Heart left ventricle (tissue), 13 donors: ENCODE measurements around the gene MYO10.

Source experiments
- POLR2A ChIP-seq, 2 donors: fragments of 450-650 bp; IDR thresholded peaks; one replicate each; pipeline ENCODE4 v1.6.1; 2017; ENCODE audit warnings: antibody characterized with exemption in 2 of 2, mild to moderate bottlenecking in 2 of 2, moderate library complexity in 2 of 2
- TF ChIP-seq, protein P1 (sequence below), 12 donors: fragments of 200-600 bp; sonication (generic) in 4 of 12; IDR thresholded peaks; one replicate each; pipeline versions ENCODE4 v1.5.0 to v1.8.0; 2018 to 2022; ENCODE audit warnings: antibody characterized with exemption in 12 of 12, mild to moderate bottlenecking in 5 of 12
- donor health status: ischemic (EF 13 %, LVEDD 7.1; RV severe dilation, severe dysfunction).
- donor health status: DM: no; HTN: yes; CAD: no.
- donor health status: DM: no; HTN: no; CAD: no.
- donor health status: ischemic (EF 25% LVEDD 6.9; RV normal size, moderate dysfunction).
- donor health status: ischemic (EF 25% LVEDD 5.7; RV mildly dilated, moderate dysfunction).
- donor health status: ischemic (EF 35%, LVEDD 5.7; RV mildly dilated, moderate dysfunction).
- donor health status: nonischemic (EF 11% LVEDD 7.7; RV severe dilation, severe dysfunction).
- donor health status: DM: yes; HTN: yes; CAD: no.
- donor health status: PGD.
- donor health status: ischemic (EF 29% LVEDD 5.4; RV normal size, mild dysfunction).
- donor health status: nonischemic (EF 23%, LVEDD 6.1; RV moderate dilation, normal function).

DNA sequence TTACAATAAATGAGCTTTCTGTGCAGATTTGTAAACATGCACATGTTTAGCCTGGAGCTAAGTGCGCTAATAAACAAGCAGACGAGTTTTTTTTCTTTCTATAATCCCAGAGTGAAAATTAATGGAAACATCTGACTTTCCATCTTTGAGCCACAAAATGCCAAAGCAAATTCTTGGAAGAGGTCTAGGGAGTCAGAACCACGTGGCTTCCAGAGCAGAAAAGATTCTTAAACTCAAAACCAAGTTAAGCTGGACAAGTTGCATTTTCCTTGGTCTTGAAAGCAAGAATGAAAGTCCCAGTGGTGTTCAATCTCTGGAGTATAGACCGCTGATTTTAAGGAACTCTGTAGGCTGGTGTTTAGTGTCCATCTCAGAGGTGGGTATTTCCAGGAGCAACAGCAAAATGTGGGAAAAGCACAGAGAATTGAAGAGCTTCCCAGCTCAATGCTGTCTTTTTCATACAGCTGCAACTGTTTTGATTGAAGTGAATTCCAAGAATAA lies 71.4 kb downstream of the MYO10 start:
- TF ChIP-seq, protein P1, sequence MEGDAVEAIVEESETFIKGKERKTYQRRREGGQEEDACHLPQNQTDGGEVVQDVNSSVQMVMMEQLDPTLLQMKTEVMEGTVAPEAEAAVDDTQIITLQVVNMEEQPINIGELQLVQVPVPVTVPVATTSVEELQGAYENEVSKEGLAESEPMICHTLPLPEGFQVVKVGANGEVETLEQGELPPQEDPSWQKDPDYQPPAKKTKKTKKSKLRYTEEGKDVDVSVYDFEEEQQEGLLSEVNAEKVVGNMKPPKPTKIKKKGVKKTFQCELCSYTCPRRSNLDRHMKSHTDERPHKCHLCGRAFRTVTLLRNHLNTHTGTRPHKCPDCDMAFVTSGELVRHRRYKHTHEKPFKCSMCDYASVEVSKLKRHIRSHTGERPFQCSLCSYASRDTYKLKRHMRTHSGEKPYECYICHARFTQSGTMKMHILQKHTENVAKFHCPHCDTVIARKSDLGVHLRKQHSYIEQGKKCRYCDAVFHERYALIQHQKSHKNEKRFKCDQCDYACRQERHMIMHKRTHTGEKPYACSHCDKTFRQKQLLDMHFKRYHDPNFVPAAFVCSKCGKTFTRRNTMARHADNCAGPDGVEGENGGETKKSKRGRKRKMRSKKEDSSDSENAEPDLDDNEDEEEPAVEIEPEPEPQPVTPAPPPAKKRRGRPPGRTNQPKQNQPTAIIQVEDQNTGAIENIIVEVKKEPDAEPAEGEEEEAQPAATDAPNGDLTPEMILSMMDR (IDR thresholded peaks at IDR 0.05), result no peak
- no peak for TF ChIP-seq POLR2A (IDR thresholded peaks at IDR 0.05)
